Eye (tissue), 1 donor: Measurements from ENCODE around the gene HTR4.
"Not testable (repeated sequence)": the region's sequence is repeated elsewhere in the genome, so short reads cannot be mapped to it uniquely, and the experiment has no call there.

Experiments
- DNase-seq: peaks from one replicate; pipeline ENCODE4 v3.0.0-alpha.2; 2015

HTR4 gene

GRCh38 chr5:148468746-148469145, 185.6 kb downstream of the HTR4 start:
- DNase-seq = not testable (repeated sequence)

DNA sequence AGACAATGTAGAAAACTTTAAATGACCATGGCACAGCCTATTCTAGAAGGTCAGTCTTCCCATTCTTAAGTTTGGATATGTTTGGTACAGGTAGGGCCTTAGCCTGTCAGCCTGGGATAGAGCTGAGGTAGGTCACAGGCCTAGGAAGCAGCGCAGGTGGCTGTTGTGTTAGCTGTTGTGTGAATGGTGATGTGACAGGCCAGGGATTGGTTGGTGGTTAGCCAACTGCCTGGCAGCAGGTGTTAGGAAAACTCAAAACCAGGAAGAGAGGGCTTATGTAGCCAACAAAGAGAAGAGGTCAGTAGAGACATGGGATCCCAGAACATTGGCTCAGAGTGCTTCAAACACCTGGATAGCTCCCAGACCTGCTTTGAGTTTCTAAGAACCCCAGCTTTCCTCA, 186.4 kb downstream of the HTR4 start:
- DNase-seq = no peak

- DNase-seq = no peak
Observed at GRCh38 chr5:148466236-148466580, 188.1 kb downstream of the HTR4 start.

- no peak for DNase-seq
Observed at GRCh38 chr5:148465381-148466235, 188.7 kb downstream of the HTR4 start.

- DNase-seq = no peak
Observed at GRCh38 chr5:148459669-148460068, 194.7 kb downstream of the HTR4 start.

DNA sequence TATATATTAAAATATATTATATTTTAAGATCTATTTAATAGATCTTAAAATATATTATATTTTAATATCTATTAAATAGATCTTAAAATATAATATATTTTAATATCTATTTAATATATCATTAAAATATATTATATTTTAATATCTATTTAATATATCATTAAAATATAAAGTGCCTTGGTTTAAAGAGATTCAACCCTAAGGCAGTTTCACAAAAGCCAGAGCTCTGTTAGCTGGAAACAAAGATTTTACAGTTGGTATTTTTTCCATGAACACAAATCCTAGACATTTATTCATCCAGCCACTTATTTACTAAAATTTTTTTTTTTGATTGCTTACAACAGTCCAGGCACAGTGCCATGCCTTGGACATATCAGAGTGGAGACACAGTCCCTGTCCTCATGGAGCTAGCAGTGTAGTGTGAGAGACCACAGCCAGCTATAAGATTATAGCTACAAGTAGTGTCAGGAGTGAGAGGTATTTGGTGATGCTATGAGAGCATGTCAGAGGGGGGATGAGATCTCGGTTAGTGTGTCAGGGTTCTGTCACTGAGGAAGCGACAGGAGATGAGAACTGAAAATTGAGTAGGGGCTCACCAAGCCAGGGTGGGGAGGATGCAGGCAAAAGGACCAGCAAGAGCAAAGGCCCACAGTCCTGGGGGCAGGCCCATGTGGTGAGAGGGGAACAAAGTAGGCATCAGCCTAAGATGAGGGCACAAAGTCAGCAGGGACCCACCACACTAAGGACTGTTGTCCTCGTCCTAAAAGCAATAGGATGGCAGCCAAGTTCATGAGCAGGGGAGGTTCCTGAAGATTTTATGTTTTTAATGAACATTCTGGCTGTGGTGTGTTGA, 196.1 kb downstream of the HTR4 start:
- no peak for DNase-seq

DNA sequence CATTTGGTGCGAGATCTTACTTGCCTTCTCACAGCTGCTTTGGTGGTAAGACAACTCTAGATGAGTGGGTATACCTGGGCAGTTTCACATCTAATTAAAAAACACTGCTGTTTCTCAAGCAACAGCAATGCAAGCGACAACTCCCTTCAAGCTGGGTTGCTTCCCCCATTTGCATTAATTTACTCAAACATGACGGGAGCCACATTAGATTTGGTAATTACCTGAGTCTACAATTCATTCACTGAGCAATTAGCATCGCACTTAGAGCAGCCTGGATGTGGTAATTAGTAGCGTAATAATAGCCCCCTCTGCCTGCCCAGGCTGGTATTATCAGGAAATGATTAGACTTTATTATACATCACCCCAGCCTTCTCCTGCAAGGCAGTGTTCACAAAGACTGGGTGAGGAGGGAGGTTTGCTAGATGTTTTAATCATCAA, 197.1 kb downstream of the HTR4 start:
- DNase-seq = peak; percentile 48

- DNase-seq = no peak
Observed at GRCh38 chr5:148455185-148455584, 199.1 kb downstream of the HTR4 start.

DNA sequence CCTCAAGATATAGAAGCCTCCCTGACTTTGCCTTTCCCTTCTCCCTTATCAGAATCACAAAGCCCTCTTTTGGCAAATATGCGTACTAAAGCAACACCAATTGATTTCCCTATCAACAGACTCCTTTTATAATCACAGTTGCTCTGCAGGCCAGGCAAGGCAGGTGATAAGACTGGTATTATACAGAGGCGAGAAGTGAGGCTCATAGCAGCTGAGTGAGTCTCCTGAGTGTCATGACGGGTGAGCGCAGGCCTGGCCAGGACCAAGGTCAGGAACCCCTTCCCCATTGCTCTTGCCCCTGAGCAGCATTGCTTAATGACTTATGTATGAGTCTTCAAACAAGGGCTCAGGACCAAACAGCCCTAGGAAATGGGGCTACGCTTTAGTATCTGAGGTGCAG, 199.8 kb downstream of the HTR4 start:
- no peak for DNase-seq

- no peak for DNase-seq
Observed at GRCh38 chr5:148452499-148453193, 201.7 kb downstream of the HTR4 start.

GRCh38 chr5:148446611-148447010, 207.7 kb downstream of the HTR4 start:
- DNase-seq = no peak

DNA sequence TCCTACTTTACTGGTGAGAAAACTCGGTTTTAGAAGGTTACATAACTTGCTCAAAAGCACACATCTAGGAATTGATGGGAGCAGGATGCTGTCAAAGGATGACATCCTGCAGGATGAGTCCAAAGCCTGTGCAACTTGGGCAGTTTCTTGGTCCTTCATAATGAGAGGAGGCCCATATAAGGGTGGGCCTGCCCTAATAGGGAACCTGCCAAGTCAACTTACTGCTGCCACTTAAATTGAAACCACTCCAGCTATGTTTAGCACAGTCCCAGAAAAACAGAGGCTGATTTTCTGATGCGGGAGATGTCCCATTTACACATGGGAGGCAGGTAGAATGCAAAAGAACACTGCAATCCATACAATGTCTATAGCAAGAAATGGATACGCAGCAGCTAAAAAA, 208.7 kb downstream of the HTR4 start:
- DNase-seq = no peak

GRCh38 chr5:148443998-148444397, 210.3 kb downstream of the HTR4 start:
- peak; percentile 92 for DNase-seq

DNA sequence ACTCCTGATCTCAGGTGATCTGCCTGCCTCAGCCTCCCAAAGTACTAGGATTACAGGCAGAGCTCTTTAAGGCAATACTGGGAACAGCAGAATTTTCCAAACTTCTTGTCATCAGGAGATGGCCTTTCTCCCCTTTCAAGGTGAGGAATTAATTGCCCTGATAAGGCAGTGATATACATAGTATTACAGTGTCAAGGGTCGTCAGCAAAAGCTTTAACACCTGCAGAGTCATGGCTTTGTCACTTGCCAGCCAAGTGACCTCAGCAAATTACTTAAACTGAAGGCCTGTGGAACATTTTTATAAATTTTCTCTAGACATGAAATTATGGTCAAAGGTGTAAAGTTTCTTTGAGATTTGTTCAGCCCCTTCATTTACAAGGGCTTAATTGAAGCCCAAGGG, 211.1 kb downstream of the HTR4 start:
- no peak for DNase-seq

DNA sequence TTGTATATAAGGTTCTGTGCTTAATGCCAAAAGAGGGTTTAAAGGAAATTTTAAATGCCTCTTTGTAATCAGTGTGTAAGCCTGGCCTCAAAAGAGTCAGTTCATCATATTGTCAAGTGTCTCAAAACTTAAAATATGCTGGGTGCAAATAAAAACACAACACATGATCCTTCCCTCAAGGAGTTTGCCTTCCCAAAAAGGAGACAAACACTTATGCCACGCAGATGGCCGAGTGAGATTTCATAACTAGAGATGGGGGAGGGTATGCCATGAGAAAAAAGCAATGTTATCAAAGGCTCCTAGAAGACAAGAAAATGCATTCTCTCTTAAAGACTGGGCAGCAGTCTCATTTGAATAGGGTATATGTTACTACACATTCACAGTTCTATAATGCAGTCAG, 215.4 kb downstream of the HTR4 start:
- DNase-seq = no peak

- no peak for DNase-seq
Observed at GRCh38 chr5:148437249-148437648, 217.1 kb downstream of the HTR4 start.

DNA sequence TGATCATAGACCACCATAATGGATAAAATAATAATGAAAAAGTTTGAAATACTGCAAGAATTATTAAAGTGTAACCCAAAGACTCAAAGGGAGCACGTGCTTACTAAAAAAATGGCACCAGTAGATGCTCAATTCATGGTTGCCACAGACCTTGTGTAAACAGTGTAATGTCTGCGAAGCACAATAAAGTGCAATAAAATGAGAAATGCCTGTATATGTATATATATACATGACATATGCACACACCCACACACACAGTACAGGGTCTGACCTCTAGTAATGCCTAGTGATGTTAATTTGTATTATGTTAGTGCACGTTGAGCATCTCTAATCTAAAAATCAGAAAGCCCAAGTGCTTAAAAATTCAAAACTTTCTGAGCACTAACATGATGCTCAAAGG, 218.3 kb downstream of the HTR4 start:
- no peak for DNase-seq

- DNase-seq = no peak
Observed at GRCh38 chr5:148433826-148434225, 220.5 kb downstream of the HTR4 start.
